ENCODE data around the gene PELI3.
"Not testable (repeated sequence)": the region's sequence is repeated elsewhere in the genome, so short reads cannot be mapped to it uniquely, and the experiment has no call there.

The PELI3 gene

GRCh38 chr11:66448523-66448922, 18.2 kb upstream of the PELI3 start:
- no peak for DNase-seq (ENCODE audit: low spot score)

- no peak for DNase-seq (ENCODE audit: low spot score)
Observed at GRCh38 chr11:66450560-66450959, 16.1 kb upstream of the PELI3 start.

GRCh38 chr11:66451663-66452062, 15.0 kb upstream of the PELI3 start:
- no peak for DNase-seq (ENCODE audit: low spot score)

GRCh38 chr11:66454247-66454646, 12.5 kb upstream of the PELI3 start:
- no peak for DNase-seq (ENCODE audit: low spot score)

- DNase-seq (ENCODE audit: low spot score), result no peak
Observed at GRCh38 chr11:66454828-66455227, 11.9 kb upstream of the PELI3 start.

- DNase-seq (ENCODE audit: low spot score), result no peak
Observed at GRCh38 chr11:66457826-66458225, 8.9 kb upstream of the PELI3 start.

GRCh38 chr11:66459138-66459778, 7.4 kb upstream of the PELI3 start:
- no peak for DNase-seq (ENCODE audit: low spot score)

- DNase-seq (ENCODE audit: low spot score), result no peak
Observed at GRCh38 chr11:66462010-66462409, 4.7 kb upstream of the PELI3 start.

GRCh38 chr11:66462911-66463310, 3.8 kb upstream of the PELI3 start:
- DNase-seq (ENCODE audit: low spot score), result peak; percentile 30

- DNase-seq (ENCODE audit: low spot score), result not testable (repeated sequence)
Observed at GRCh38 chr11:66464116-66464515, 2.6 kb upstream of the PELI3 start.

- peak; percentile 61 for DNase-seq (ENCODE audit: low spot score)
Observed at GRCh38 chr11:66464916-66465315, 1.8 kb upstream of the PELI3 start.

- peak; percentile 71 for DNase-seq (ENCODE audit: low spot score)
Observed at GRCh38 chr11:66465373-66466224, 1.1 kb upstream of the PELI3 start.

- peak; percentile 99 for DNase-seq (ENCODE audit: low spot score)
Observed at GRCh38 chr11:66467034-66467659, 442 bp downstream of the PELI3 start.

- peak; percentile 100 for DNase-seq (ENCODE audit: low spot score)
Observed at GRCh38 chr11:66467756-66468155, 1.1 kb downstream of the PELI3 start.

- DNase-seq (ENCODE audit: low spot score), result no peak
Observed at GRCh38 chr11:66468691-66469090, 2.0 kb downstream of the PELI3 start.

- DNase-seq (ENCODE audit: low spot score), result no peak
Observed at GRCh38 chr11:66469441-66469840, 2.7 kb downstream of the PELI3 start.

GRCh38 chr11:66470015-66470414, 3.3 kb downstream of the PELI3 start:
- DNase-seq (ENCODE audit: low spot score), result no peak

- DNase-seq (ENCODE audit: low spot score), result no peak
Observed at GRCh38 chr11:66471142-66471541, 4.4 kb downstream of the PELI3 start.

GRCh38 chr11:66472054-66472453, 5.3 kb downstream of the PELI3 start:
- no peak for DNase-seq (ENCODE audit: low spot score)

- no peak for DNase-seq (ENCODE audit: low spot score)
Observed at GRCh38 chr11:66473167-66473566, 6.5 kb downstream of the PELI3 start.

GRCh38 chr11:66473608-66474515, 7.2 kb downstream of the PELI3 start:
- DNase-seq (ENCODE audit: low spot score), result no peak

Measured in HuH-7 (cell line).